KBM-7 (cell line): ENCODE data around the gene RAPGEF4.
"Not testable (repeated sequence)": the region's sequence is repeated elsewhere in the genome, so short reads cannot be mapped to it uniquely, and the experiment has no call there.

ENCODE experiments used
- DNase-seq: peaks from one replicate; pipeline ENCODE4 v3.0.0-alpha.2; 2015
- in situ Hi-C: fragments of 300-500 bp; cut with MboI; formaldehyde crosslinking; loops from 2 replicates; pipeline ENCODE4 v1.14.3; 2020; ENCODE audit warnings: low sequenced_read_pairs, low pct_unique_long_range_greater_than_20kb, mixed read lengths

RAPGEF4 gene

DNA sequence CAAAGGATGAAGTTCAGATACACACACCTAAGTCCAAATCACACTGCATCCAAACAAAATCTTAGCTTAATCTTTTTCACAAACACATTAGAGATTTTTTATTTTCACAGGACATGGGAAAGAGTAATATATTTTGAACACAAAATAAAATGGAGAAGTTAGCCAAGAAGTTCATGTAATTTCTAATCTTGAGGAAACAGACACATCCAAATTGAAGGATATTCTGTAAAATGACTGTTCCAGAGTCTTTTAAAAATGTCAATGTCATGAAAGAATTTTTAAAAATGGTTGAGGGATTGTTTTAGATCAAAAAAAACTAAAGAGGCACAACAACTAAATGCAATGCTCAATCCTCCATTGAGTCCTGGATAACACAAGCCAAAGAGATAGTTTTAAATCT, 12.4 kb upstream of the RAPGEF4 start:
- in situ Hi-C loops: loop anchor here (25.0 kb wide), 1 partner anchor 261 kb away; no protein-coding TSS in a partner anchor
- DNase-seq: no peak

DNA sequence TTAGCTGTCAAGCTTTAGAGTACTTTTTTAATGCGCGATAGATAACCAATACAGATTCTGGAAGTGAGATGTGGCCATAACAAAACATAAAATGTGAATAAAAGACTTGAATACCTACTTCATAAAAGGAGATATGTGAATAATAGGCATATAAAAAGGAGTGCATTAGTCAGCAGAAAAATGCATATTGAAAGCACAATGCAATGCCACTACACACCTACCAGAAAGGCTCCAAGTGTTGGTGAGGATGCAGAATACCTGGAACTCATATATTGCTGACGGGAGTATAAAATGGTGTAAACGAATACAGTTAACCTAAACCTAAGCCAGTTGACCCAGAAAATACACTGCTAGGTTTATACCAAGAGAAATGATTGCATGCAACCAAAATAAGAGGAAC, 10.9 kb upstream of the RAPGEF4 start:
- in situ Hi-C loops: loop anchor here (25.0 kb wide), 1 partner anchor 262 kb away; no protein-coding TSS in a partner anchor
- DNase-seq: no peak

- no peak for DNase-seq
- in situ Hi-C loops: no loop called here
These were observed 10.4 kb upstream of the RAPGEF4 start for GRCh38 chr2:172725284-172725683.

- in situ Hi-C loops: no loop called here
- DNase-seq: no peak
These were observed 9.9 kb upstream of the RAPGEF4 start for GRCh38 chr2:172725746-172726145.

DNA sequence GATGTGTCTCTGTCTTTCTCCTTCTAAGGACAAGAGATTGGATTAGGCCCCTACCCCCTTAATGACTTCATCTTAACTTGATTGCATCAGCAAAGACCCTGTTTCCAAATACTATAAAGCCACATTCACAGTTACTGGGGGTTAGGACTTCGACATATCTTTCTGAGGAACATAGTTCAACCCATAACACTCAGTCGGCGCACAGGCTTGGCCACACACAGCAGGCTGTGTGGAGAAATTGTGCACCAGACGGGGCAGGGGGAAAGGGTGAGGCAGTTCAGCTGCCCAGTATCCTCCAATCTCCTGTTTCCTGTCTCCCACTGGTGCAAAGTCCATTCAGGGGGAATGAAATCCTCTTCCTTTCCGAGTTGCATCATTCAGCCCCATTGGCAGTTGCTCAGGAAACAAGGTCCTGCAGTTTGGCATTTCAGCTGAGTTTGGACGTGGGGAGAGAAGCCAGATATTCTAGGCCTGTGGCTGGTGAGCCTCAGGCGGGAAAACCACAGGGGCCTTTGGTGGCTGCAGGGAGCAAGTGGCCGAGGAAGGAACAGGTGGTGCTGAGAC, 9.4 kb upstream of the RAPGEF4 start:
- peak; percentile 68 for DNase-seq
- in situ Hi-C loops: no loop called here

DNA sequence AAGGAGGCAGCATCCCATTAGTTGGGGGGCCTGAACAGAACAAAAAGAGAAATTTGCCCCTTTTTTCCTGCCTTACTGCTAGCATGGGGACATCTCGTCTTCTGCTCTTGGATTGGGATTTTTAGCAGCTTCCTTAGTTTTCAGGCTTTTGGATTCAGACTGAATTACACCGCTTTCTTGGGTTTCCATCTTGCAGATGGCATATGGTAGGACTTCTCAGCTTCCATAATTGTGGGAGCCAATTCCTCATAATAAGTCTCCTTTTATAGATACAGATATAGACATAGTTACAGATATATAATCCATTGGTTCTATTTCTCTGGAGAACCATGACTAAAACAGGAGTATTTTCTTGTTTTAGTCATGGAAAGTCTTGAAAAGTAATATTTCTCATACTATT, 5.2 kb upstream of the RAPGEF4 start:
- in situ Hi-C loops: no loop called here
- DNase-seq: no peak

- DNase-seq: no peak
These were observed 699 bp upstream of the RAPGEF4 start for GRCh38 chr2:172734711-172735581.

GRCh38 chr2:172736424-172737174, 954 bp downstream of the RAPGEF4 start:
- in situ Hi-C loops: no loop called here
- no peak for DNase-seq

More at GRCh38 chr2:172734711-172735581, 699 bp upstream of the RAPGEF4 start:
- in situ Hi-C loops: no loop called here

DNA sequence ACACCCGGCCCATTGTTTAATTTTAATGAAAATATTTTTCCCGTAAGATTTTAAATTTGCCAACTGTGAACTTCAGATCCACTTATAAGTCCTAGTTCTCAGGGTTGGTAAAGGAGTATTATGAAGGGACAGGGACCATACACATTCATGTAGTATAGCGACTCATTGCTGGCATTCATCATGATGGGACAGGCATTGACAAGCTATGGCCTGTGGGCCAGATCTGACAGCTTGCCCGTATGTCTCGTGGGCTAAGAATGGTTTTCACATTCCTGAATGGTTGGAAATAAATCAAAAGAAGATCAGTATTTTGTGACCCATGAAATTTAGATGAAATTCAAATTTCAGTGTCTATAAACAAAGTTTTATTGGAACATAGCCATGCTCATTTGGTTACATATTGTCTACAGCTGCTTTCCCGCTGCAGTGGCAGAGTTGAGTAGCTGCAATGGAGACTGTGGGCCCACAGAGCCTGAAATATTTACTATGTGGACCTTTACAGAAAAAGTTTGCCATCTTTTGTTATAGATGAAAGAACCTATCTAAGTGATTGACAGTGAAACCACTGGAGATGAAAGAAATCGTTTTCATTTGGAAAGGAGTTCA, 4.1 kb downstream of the RAPGEF4 start:
- in situ Hi-C loops: no loop called here

DNA sequence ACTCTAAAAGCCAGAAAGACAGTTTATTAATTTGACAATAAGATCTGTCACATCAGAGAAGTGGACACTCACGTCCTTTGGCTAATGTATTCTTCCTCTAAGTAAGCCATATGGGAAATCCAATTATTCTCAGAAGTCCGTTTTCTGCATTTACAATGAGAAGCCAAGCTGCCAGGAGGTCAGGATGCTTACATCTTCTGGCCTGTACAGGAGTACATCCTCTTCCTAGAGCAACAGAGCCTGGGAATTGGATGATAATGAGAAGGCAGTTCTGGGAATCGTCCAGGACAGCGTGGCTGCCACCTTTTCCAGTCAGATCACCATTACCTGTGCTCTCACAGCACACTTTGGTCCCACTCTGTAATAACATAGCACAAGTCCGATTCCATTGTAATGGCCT, 5.2 kb downstream of the RAPGEF4 start:
- in situ Hi-C loops: no loop called here
- no peak for DNase-seq

More for the DNA sequence above, 4.1 kb downstream of the RAPGEF4 start:
- DNase-seq: no peak

- no peak for DNase-seq
- in situ Hi-C loops: no loop called here
These were observed 7.4 kb downstream of the RAPGEF4 start for GRCh38 chr2:172742931-172743540.

DNA sequence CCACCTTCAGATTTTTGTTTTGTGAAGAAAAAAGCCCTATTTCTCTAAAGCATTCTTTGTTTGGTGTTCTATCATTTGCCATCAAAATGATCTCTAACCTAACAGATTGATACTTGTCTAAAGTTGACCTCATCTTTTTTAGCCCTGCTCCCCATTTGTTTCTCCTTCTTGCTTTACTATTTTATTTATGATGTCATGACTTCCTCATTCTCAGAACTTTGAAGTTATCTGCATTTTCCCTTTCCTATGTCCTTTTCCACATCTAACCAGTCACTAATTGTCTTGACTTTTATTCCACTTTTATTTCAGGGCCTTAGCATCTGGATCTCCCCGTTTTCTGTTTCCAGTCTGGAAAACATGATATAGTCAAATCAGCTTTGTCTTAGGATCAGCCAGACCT, 8.3 kb downstream of the RAPGEF4 start:
- in situ Hi-C loops: no loop called here
- no peak for DNase-seq

DNA sequence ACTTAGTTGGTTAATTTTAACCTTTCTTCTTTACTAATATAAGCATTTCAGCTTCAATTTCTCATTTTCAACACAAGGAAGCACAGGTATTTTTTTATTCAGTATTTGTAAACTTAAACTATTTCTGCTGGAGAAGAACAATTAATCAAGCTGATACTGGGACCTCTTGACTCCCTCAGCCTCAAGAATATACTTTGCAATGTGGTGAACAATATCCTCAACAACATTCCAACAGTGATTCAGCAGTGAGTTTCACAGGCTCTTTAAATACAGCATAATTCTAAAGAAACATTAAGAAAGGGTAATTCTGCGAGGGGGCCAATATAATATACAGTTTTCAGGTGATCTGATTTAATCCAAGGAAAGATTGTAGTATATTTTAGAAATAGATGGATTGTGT, 10.0 kb downstream of the RAPGEF4 start:
- DNase-seq: no peak
- in situ Hi-C loops: no loop called here

DNA sequence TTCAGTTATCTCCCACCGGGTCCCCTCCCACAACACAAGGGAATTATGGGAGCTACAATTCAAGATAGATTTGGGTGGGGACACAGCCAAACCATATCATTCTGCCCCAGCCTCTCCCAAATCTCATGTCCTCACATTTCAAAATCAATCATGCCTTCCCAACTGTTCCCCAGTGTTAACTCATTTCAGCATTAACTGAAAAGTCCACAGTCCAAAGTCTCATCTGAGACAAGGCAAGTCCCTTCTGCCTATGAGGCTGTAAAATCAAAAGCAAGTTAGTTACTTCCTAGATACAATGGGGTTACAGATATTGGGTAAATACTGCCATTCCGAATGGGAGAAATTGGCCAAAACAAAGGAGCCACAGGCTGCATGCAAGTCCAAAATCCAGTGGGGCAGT, 12.9 kb downstream of the RAPGEF4 start:
- in situ Hi-C loops, DNase-seq: not testable (repeated sequence)

DNA sequence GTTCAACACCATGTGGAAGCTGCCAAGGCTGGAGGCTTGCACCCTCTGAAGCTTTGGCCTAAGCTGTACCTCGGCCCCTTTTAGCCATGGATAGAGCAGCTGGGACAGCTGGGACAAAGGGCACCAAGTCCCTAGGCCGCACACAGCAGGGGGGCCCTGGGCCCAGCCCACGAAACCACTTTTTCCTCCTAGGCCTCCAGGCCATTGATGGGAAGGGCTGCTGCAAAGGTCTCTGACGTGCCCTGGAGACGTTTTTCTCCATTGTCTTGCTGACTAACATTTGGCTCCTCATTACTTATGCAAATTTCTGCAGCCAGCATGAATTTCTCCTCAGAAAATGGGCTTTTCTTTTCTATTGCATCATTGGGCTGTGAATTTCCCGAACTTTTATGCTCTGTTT, 13.7 kb downstream of the RAPGEF4 start:
- in situ Hi-C loops: no loop called here
- no peak for DNase-seq

DNA sequence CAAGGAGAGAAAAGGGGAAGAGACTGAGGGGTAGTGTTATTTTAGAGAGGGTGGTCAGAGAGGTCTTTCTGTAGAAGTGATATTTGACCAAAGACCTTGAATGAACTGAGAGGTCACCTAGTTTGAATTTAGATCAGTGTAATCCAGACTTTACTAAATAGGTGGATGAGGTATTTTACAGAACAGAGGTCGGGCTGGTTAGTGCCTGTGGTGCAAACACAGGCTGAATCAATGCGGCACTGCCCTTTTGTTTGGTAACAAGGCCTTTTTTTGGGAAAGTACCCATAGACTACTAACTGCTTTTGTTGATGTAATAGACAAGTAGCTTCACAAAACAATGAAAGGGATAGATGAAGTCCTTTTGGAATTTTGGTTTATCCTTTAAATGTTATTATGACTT, 15.9 kb downstream of the RAPGEF4 start:
- DNase-seq: no peak
- in situ Hi-C loops: no loop called here

DNA sequence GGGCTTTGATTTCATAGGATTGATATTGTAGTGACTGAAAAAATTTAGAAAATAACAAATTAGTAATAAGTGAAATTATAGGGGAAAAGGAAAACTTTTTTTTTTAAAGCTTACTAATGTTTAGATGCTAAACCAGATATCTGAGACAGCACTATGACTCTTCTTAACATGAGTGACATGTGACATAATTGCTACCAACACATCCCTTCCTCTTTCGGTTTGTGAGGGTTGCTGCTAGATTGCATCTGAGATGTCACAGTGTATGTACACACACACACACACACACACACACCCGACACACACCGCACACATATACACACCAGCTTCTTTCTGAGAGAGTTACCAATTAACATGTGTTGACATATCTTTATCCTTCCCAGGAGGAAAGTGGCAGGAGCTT, 18.0 kb downstream of the RAPGEF4 start:
- in situ Hi-C loops: no loop called here
- peak; percentile 47 for DNase-seq

GRCh38 chr2:172759441-172759840, 23.8 kb downstream of the RAPGEF4 start:
- in situ Hi-C loops: no loop called here
- no peak for DNase-seq

- in situ Hi-C loops: no loop called here
- no peak for DNase-seq
These were observed 25.7 kb downstream of the RAPGEF4 start for GRCh38 chr2:172761306-172761705.
